Hematopoietic multipotent progenitor cell treated with erythropoietin and hydrocortisone succinate and interleukin-3 and kit ligand, for 8 days (in vitro differentiated cells): ENCODE data around the gene TSPY1.
"Not testable (repeated sequence)": the region's sequence is repeated elsewhere in the genome, so short reads cannot be mapped to it uniquely, and the experiment has no call there.

Experiments
- DNase-seq: peaks from one replicate; pipeline ENCODE4 v3.0.0-alpha.2; 2015

The TSPY1 gene, protein sequence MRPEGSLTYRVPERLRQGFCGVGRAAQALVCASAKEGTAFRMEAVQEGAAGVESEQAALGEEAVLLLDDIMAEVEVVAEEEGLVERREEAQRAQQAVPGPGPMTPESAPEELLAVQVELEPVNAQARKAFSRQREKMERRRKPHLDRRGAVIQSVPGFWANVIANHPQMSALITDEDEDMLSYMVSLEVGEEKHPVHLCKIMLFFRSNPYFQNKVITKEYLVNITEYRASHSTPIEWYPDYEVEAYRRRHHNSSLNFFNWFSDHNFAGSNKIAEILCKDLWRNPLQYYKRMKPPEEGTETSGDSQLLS

GRCh38 chrY:9466655-9467054, at the start of gene TSPY1:
Gene TSPY1, plus strand, starts transcription at chrY:9466955. Its CDS starts 46 bp downstream, at chrY:9467001.
- DNase-seq: not testable (repeated sequence)

DNA sequence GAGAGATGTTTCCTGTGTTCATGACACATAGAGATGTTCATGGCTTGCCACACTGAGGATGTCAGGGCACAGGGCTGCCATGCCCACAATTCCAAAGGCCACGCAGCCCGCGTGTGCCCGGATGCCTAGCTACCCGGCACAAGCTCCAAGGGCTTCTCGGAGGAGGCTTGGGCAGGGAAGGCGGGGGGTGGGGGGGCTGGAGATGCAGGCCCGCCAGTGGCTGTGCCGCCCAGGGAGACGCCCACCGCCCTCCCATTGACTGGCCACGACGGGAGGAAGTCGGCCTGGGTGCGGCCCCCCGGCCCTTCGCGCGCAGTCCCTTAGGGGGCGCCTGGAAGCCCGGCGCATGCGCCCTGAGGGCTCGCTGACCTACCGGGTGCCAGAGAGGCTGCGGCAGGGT, 20.2 kb downstream of the TSPY1 start, which contains the start of gene TSPY9:
TSS of gene TSPY9 (plus strand) at position 301 of the 400 bp plus-strand sequence. CDS start at position 347, 46 bp downstream.
- DNase-seq: not testable (repeated sequence)

DNA sequence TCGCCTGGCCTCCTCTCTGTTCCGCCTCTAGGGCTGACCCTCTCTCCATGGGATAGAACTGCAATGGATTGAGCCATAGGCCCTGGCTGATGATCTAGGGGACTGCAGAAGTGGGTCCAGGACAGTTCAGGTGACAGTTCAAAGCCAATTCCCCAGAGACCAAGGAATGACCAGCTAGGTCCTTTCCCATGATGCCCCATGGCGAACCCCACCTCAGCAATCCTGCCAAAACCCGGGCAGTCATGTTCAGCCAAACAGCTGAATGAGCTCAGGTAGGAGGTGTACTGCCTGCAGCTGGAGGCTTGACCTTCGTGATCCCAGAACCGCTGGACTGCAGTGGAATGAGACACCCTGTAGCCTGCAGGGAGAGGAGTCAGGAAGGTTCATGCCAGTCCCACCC, 37.6 kb downstream of the TSPY1 start:
- DNase-seq: not testable (repeated sequence)

DNA sequence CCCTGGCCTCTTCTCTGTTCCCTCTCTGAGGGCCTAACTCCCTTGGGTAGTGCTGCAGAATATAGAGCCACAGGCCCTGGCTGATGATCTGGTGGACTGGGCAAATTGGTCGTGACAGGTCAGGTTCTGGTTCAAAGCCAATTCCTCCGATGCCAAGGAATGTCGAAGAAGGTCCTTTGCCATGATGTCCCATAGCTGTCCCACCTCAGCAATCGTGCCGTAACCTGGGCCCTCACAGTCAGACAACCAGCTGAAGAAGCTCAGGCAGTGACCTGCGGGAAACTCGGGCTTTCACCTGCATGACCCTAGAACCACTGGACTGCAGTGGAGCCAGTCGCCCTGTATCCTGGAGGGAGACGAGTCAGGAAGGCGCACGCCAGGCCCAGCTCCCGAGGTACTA, 49.5 kb downstream of the TSPY1 start:
- not testable (repeated sequence) for DNase-seq
